HG02970 (cell line): Measurements from ENCODE around the gene RFC4.
"Not testable (repeated sequence)": the region's sequence is repeated elsewhere in the genome, so short reads cannot be mapped to it uniquely, and the experiment has no call there.

Experiments
- ATAC-seq: cut with Tn5 transposase; IDR thresholded peaks from one replicate; pipeline ENCODE4 v1.9.1; 2021; ENCODE audit warnings: mild to moderate bottlenecking, moderate library complexity, moderate number of reproducible peaks; ENCODE audit not compliant: unreplicated experiment, low FRiP score

RFC4 gene

GRCh38 chr3:186825294-186825821 lies 19.1 kb upstream of the RFC4 start:
- ATAC-seq = no peak

GRCh38 chr3:186824430-186825139 lies 18.3 kb upstream of the RFC4 start:
- no peak for ATAC-seq

GRCh38 chr3:186823386-186823785 lies 17.1 kb upstream of the RFC4 start:
- ATAC-seq = no peak

- not testable (repeated sequence) for ATAC-seq
These were observed 16.1 kb upstream of the RFC4 start for GRCh38 chr3:186822388-186822759.

GRCh38 chr3:186821429-186822387 lies 15.4 kb upstream of the RFC4 start:
- no peak for ATAC-seq

GRCh38 chr3:186818956-186819355 lies 12.7 kb upstream of the RFC4 start:
- ATAC-seq = no peak

GRCh38 chr3:186818516-186818915 lies 12.2 kb upstream of the RFC4 start:
- ATAC-seq = no peak

GRCh38 chr3:186815435-186815834 lies 9.2 kb upstream of the RFC4 start:
- ATAC-seq = no peak

- no peak for ATAC-seq
These were observed 7.8 kb upstream of the RFC4 start for GRCh38 chr3:186814100-186814499.

GRCh38 chr3:186811313-186811712 lies 5.0 kb upstream of the RFC4 start:
- not testable (repeated sequence) for ATAC-seq

GRCh38 chr3:186810336-186810996 lies 4.2 kb upstream of the RFC4 start:
- ATAC-seq = no peak

- no peak for ATAC-seq
These were observed 949 bp upstream of the RFC4 start for GRCh38 chr3:186807231-186807630.

GRCh38 chr3:186803447-186803846 lies 2.8 kb downstream of the RFC4 start:
- not testable (repeated sequence) for ATAC-seq

- no peak for ATAC-seq
These were observed 3.6 kb downstream of the RFC4 start for GRCh38 chr3:186802701-186803100.

GRCh38 chr3:186800285-186800684 lies 6.0 kb downstream of the RFC4 start:
- ATAC-seq = no peak

- ATAC-seq = no peak
These were observed 7.9 kb downstream of the RFC4 start for GRCh38 chr3:186798239-186798874.

GRCh38 chr3:186790261-186790981 lies 15.9 kb downstream of the RFC4 start:
- ATAC-seq = no peak

GRCh38 chr3:186789554-186790260 lies 16.6 kb downstream of the RFC4 start:
- no peak for ATAC-seq
